GM21423 (cell line): ENCODE results near the gene GNE.
"Not testable (repeated sequence)": the region's sequence is repeated elsewhere in the genome, so short reads cannot be mapped to it uniquely, and the experiment has no call there.

Source experiments
- ATAC-seq: cut with Tn5 transposase; IDR thresholded peaks from one replicate; pipeline ENCODE4 v1.9.1; 2021; ENCODE audit warnings: mild to moderate bottlenecking, moderate library complexity; ENCODE audit not compliant: unreplicated experiment

The GNE gene

GRCh38 chr9:36275060-36275459 is 16.8 kb upstream of the GNE start:
- ATAC-seq = no peak

GRCh38 chr9:36273354-36273753 is 15.1 kb upstream of the GNE start:
- not testable (repeated sequence) for ATAC-seq

- no peak for ATAC-seq
Measured at GRCh38 chr9:36268007-36268427, 9.8 kb upstream of the GNE start.

GRCh38 chr9:36264896-36265295 is 6.6 kb upstream of the GNE start:
- no peak for ATAC-seq

GRCh38 chr9:36263683-36264082 is 5.4 kb upstream of the GNE start:
- ATAC-seq = no peak

- no peak for ATAC-seq
Measured at GRCh38 chr9:36258996-36259533, 817 bp upstream of the GNE start.

- no peak for ATAC-seq
Measured at GRCh38 chr9:36251428-36251827, 6.8 kb downstream of the GNE start.

GRCh38 chr9:36250079-36250478 is 8.2 kb downstream of the GNE start:
- ATAC-seq = no peak

GRCh38 chr9:36249189-36249588 is 9.1 kb downstream of the GNE start:
- no peak for ATAC-seq

- not testable (repeated sequence) for ATAC-seq
Measured at GRCh38 chr9:36248061-36248460, 10.2 kb downstream of the GNE start.

GRCh38 chr9:36247356-36247755 is 10.9 kb downstream of the GNE start:
- ATAC-seq = no peak

- no peak for ATAC-seq
Measured at GRCh38 chr9:36245906-36246305, 12.3 kb downstream of the GNE start.

GRCh38 chr9:36239675-36240074 is 18.6 kb downstream of the GNE start:
- ATAC-seq = not testable (repeated sequence)

- not testable (repeated sequence) for ATAC-seq
Measured at GRCh38 chr9:36239205-36239604, 19.0 kb downstream of the GNE start.

GRCh38 chr9:36237230-36237629 is 21.0 kb downstream of the GNE start:
- no peak for ATAC-seq

- no peak for ATAC-seq
Measured at GRCh38 chr9:36222449-36222848, 35.8 kb downstream of the GNE start.

- no peak for ATAC-seq
Measured at GRCh38 chr9:36221667-36222066, 36.6 kb downstream of the GNE start.

- ATAC-seq = no peak
Measured at GRCh38 chr9:36218411-36218901, 39.8 kb downstream of the GNE start.

GRCh38 chr9:36218011-36218410 is 40.2 kb downstream of the GNE start:
- no peak for ATAC-seq

- no peak for ATAC-seq
Measured at GRCh38 chr9:36217256-36217968, 40.8 kb downstream of the GNE start.

- ATAC-seq = no peak
Measured at GRCh38 chr9:36214571-36214970, 43.7 kb downstream of the GNE start.

- no peak for ATAC-seq
Measured at GRCh38 chr9:36213989-36214388, 44.3 kb downstream of the GNE start.

- no peak for ATAC-seq
Measured at GRCh38 chr9:36213387-36213786, 44.9 kb downstream of the GNE start.
